ENCODE measurements around the gene LTK. TPM values are rescaled to one million over a fixed set of nuclear protein-coding genes. Genes with fewer than 3 reads are reported as not detected.

The LTK gene
- total and polyA plus RNA-seq, 8 donors, result 1.6 to 4.0 (median 2.5) TPM

DNA sequence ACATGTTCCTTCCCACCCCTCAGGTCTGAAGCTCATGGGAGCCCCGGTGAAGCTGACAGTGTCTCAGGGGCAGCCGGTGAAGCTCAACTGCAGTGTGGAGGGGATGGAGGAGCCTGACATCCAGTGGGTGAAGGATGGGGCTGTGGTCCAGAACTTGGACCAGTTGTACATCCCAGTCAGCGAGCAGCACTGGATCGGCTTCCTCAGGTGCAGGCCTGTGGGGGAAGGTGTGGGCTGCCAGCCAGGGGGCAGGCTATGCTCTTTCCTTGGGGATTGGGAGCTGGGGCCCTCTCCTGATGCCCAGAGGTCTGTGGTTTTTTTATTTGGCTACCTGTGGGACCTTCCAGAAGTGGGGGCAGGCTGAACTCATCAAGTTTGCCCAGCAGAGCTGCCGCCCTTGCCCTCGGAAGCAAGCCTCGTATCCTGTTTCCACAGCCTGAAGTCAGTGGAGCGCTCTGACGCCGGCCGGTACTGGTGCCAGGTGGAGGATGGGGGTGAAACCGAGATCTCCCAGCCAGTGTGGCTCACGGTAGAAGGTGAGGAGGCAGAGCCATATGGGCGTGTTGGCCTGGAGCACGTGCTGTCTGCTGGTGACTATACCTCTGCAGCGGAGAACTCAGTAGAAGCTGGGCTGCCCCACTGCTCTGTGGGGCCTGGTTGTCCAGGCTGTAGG lies 47.6 kb upstream of the LTK start:
- DNase-seq (peak in 1 of 4 donors; percentile 75), ATAC-seq (no peak)
- TF ChIP-seq, protein P1, sequence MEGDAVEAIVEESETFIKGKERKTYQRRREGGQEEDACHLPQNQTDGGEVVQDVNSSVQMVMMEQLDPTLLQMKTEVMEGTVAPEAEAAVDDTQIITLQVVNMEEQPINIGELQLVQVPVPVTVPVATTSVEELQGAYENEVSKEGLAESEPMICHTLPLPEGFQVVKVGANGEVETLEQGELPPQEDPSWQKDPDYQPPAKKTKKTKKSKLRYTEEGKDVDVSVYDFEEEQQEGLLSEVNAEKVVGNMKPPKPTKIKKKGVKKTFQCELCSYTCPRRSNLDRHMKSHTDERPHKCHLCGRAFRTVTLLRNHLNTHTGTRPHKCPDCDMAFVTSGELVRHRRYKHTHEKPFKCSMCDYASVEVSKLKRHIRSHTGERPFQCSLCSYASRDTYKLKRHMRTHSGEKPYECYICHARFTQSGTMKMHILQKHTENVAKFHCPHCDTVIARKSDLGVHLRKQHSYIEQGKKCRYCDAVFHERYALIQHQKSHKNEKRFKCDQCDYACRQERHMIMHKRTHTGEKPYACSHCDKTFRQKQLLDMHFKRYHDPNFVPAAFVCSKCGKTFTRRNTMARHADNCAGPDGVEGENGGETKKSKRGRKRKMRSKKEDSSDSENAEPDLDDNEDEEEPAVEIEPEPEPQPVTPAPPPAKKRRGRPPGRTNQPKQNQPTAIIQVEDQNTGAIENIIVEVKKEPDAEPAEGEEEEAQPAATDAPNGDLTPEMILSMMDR (IDR thresholded peaks at IDR 0.05), result no peak
- H3K27me3 ChIP-seq, result peaks cover 4 to 39% of the 10 kb centered on the region in 2 donors
- peaks cover 9 to 27% of the 10 kb centered on the region in 2 donors for H3K4me1 ChIP-seq
- H3K27ac ChIP-seq, result no peak overlapping the region
- intact Hi-C loops (cut with DNase I), result no loop called here
- no peaks in the 10 kb centered on the region for H3K9me3 ChIP-seq
- H3K36me3 ChIP-seq, result no peaks in the 10 kb centered on the region
- no peak overlapping the region for H3K4me3 ChIP-seq

DNA sequence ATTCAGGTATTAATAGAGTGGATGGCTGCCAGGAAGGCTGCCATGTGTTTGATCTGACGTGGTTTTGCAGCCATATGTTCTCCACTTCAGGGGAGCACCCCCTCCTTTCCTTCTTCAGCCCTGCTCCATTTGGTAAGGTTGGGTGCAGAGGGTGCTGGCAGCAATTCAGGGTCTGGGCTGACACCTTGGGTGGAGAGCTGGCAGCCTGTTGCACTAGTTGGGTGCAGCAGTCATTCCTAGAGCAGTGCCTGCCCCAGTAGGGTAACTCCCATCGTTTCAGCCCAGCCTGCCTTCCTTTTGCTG lies 46.9 kb upstream of the LTK start:
- TF ChIP-seq, protein P1 (IDR thresholded peaks at IDR 0.05), result no peak
- Histone ChIP-seq H3K9me3 (no peaks in the 10 kb centered on the region), H3K4me3 (no peak overlapping the region), H3K4me1 (peaks cover 9 to 27% of the 10 kb centered on the region in 2 donors), H3K36me3 (no peaks in the 10 kb centered on the region), H3K27me3 (peaks cover 4 to 39% of the 10 kb centered on the region in 2 donors), H3K27ac (no peak overlapping the region)
- peak in 1 of 4 donors; percentile 13 for DNase-seq
- no peak for ATAC-seq
- intact Hi-C loops (cut with DNase I), result no loop called here

DNA sequence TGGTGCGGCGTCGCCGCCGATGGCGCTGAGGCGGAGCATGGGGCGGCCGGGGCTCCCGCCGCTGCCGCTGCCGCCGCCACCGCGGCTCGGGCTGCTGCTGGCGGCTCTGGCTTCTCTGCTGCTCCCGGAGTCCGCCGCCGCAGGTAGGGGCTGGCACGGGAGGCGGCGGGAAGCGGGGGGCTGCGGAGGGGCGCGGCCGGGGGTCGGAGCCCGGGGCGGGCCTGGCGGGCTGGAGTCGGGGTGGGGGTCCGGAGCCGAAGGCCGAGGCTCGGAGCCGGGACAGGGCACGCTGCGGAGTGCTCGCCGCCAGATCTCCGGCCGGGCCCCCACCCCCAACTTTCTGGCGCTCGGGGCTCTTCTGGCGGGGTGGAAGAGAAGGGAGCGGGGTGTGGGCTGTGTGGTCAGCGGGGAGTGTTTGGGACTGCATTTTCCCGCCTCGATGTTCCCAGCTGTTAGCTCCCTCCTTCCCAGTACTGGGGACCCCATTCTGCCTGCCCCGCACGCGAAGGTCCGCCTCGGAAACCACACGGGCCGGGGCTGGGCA lies 45.7 kb upstream of the LTK start:
- DNase-seq (no peak), ATAC-seq (no peak)
- intact Hi-C loops (cut with DNase I), result no loop called here
- Histone ChIP-seq H3K4me3 (peak overlapping the region; percentile 38 to 49), H3K27ac (no peak overlapping the region), H3K27me3 (peaks cover 4 to 39% of the 10 kb centered on the region in 2 donors), H3K9me3 (no peaks in the 10 kb centered on the region), H3K36me3 (no peaks in the 10 kb centered on the region), H3K4me1 (peaks cover 9 to 27% of the 10 kb centered on the region in 2 donors)
- TF ChIP-seq, protein P1 (IDR thresholded peaks at IDR 0.05), result no peak

DNA sequence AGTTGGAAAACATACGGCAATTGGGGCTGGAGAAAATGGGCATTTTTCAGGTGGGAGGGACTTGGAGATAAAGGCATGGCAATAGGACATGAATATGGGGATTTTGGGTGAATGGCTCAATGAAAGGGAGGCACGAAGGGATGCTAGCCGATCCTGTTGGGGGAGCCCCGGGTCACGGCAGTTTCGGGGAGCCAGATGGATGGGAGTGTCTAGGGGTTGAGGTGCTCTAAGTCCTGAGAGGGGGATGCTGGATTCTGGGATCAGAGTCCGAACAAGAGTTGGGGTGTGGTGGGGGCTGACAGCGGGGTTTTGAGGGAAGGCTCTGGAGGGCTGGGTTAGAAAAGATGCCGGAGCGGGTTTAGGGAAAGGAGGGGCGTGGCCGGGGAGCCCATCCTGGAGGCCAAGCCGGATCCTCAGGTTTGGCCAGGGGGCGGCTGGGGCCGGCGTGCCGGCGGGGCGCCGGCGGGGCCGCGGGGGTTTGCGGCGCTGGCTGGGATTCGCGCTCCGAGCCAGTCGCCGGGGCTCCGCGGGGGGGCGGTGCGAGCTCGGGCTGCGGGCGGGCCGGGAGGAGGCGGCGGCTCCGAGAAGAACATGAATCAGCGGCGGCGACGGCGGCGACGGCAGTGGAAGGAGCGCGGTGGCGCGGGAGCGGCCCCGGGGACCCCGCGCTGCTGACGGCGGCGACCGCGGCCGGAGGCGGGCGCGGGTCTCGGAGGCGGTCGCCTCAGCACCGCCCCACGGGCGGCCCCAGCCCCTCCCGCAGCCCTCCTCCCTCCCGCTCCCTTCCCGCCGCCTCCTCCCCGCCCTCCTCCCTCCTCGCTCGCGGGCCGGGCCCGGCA lies 45.0 kb upstream of the LTK start, which contains the start of gene TYRO3:
TYRO3 (plus strand) TSS at position 813 of the 839 bp plus-strand sequence. CDS start 46 bp downstream, outside the sequence.
- TF ChIP-seq, protein P1 (IDR thresholded peaks at IDR 0.05), result no peak
- ATAC-seq, result peak; percentile 68
- no peaks in the 10 kb centered on the region for H3K9me3 ChIP-seq
- DNase-seq, result peak in 3 of 4 donors; percentile 65 to 92 (median 79)
- intact Hi-C loops (cut with DNase I), result no loop called here
- peak within 1 kb of the TSS; percentile 19 to 39 for H3K27ac ChIP-seq
- no peaks in the 10 kb centered on the region for H3K36me3 ChIP-seq
- H3K27me3 ChIP-seq, result peaks cover 4 to 39% of the 10 kb centered on the region in 2 donors
- H3K4me3 ChIP-seq, result peak within 1 kb of the TSS; percentile 38 to 49
- peaks cover 9 to 27% of the 10 kb centered on the region in 2 donors for H3K4me1 ChIP-seq
